Keratinocyte (primary cell): ENCODE data around the gene FAM43B. TPM values are rescaled to one million over a fixed set of nuclear protein-coding genes. Genes with fewer than 3 reads are reported as not detected.

ENCODE experiments used
- DNase-seq: peaks from one replicate; pipeline ENCODE4 v3.0.0-alpha.2; 2011; ENCODE audit warnings: low read depth, missing footprints, low spot score
- FAIRE-seq: peaks from 2 replicates; lab custom pipeline; 2011; peaks lifted over from hg19 to GRCh38; lab: Jason Lieb, UNC
- H2AFZ ChIP-seq: 2 replicates; pipeline ENCODE4 v1.6.0; 2012; ENCODE audit warnings: low read length, control low read depth, inconsistent platforms; ENCODE audit not compliant: control insufficient read depth
- H3K27ac ChIP-seq: 2 replicates; pipeline ENCODE4 v1.5.1; 2011; ENCODE audit warnings: low read length; ENCODE audit not compliant: control insufficient read depth, insufficient read depth
- H3K27me3 ChIP-seq: 3 replicates; pipeline ENCODE4 v1.6.0; 2011; ENCODE audit warnings: low read length; ENCODE audit not compliant: control insufficient read depth, insufficient read depth; ENCODE audit errors: extremely low read depth
- H3K36me3 ChIP-seq, 2 experiments: 2 replicates in 1 of 2; 3 replicates in 1 of 2; pipeline ENCODE4 v1.5.1; 2011; ENCODE audit warnings: low read length in 2 of 2, mild to moderate bottlenecking in 1 of 2; ENCODE audit not compliant: control insufficient read depth in 2 of 2, insufficient read depth in 2 of 2; ENCODE audit errors: extremely low read depth in 1 of 2
- H3K4me1 ChIP-seq: 3 replicates; pipeline ENCODE4 v1.5.1; 2011; ENCODE audit warnings: low read length; ENCODE audit not compliant: control insufficient read depth, insufficient read depth; ENCODE audit errors: extremely low read depth
- H3K4me2 ChIP-seq: 3 replicates; pipeline ENCODE4 v1.6.0; 2011; ENCODE audit warnings: low read depth, low read length; ENCODE audit not compliant: control insufficient read depth, insufficient read depth; ENCODE audit errors: extremely low read depth
- H3K4me3 ChIP-seq, 3 experiments: fragments of 200-600 bp in 1 of 3; sonication (generic) in 1 of 3; 2 replicates in 2 of 3; 3 replicates in 1 of 3; pipeline ENCODE4 v1.5.1; 2011 to 2016; ENCODE audit warnings: low read length in 3 of 3, mild to moderate bottlenecking in 3 of 3, control low read depth in 2 of 3, inconsistent platforms in 1 of 3, low read depth in 1 of 3, mixed read lengths in 1 of 3, mixed run types in 1 of 3, moderate library complexity in 1 of 3; ENCODE audit not compliant: control insufficient read depth in 2 of 3, insufficient read depth in 2 of 3; ENCODE audit errors: extremely low read depth in 1 of 3
- H3K79me2 ChIP-seq: 2 replicates; pipeline ENCODE4 v1.6.0; 2012; ENCODE audit warnings: low read length; ENCODE audit not compliant: control insufficient read depth, insufficient read depth
- H3K9ac ChIP-seq: 3 replicates; pipeline ENCODE4 v1.6.0; 2011; ENCODE audit warnings: low read length; ENCODE audit not compliant: control insufficient read depth, insufficient read depth; ENCODE audit errors: extremely low read depth
- H3K9me1 ChIP-seq: 3 replicates; pipeline ENCODE4 v1.6.0; 2011; ENCODE audit warnings: low read length; ENCODE audit not compliant: control insufficient read depth, insufficient read depth; ENCODE audit errors: extremely low read depth
- H3K9me3 ChIP-seq: 2 replicates; pipeline ENCODE4 v1.5.1; 2012; ENCODE audit warnings: low read depth, low read length; ENCODE audit not compliant: control insufficient read depth
- H4K20me1 ChIP-seq: 3 replicates; pipeline ENCODE4 v1.6.0; 2011; ENCODE audit warnings: low read length; ENCODE audit not compliant: control insufficient read depth, insufficient read depth; ENCODE audit errors: extremely low read depth
- CTCF ChIP-seq, 3 experiments: IDR thresholded peaks in 1 of 3; conservative IDR thresholded peaks in 1 of 3; optimal IDR thresholded peaks in 1 of 3; 2 replicates in 2 of 3; 3 replicates in 1 of 3; pipeline versions ENCODE3 to v1.5.1; 2011; ENCODE audit warnings: low read length in 3 of 3, mild to moderate bottlenecking in 3 of 3, moderate library complexity in 2 of 3, control low read depth in 1 of 3, inconsistent platforms in 1 of 3; ENCODE audit not compliant: insufficient read depth in 2 of 3; ENCODE audit errors: extremely low read depth in 1 of 3
- EZH2 ChIP-seq: IDR thresholded peaks from one replicate; pipeline ENCODE4 v1.6.1; 2012; ENCODE audit warnings: inconsistent platforms, mild to moderate bottlenecking, low read length, moderate library complexity
- dilution Hi-C: fragments of 300-500 bp; cut with MboI; formaldehyde crosslinking; loops from one replicate; pipeline ENCODE4 v1.7.0; 2020; ENCODE audit warnings: low sequenced_read_pairs; ENCODE audit not compliant: extremely low pct_ligation_motif_present
- polyA plus RNA-seq, 5 experiments: library from polyadenylated mRNA; depleted of rRNA in 3 of 5; stranded (reverse) in 3 of 5; stranded (forward) in 1 of 5; unstranded in 1 of 5; fragments of >200 nt; gene quantifications; 1 replicate in 1 of 5; 2 replicates in 3 of 5; 3 replicates in 1 of 5; pipeline versions ENCODE4 v1.2.1 to v1.2.3, GENCODE V29; 2011 to 2012; ENCODE audit warnings: missing spikeins in 2 of 5, low read depth in 1 of 5, low replicate concordance in 1 of 5

FAM43B gene
- polyA plus RNA-seq, 1 donor (not counting 4 experiments of a cell fraction or from before 2014, with no cell fraction given): not detected

GRCh38 chr1:20573987-20574386 lies 21.6 kb downstream of the FAM43B start:
- Histone ChIP-seq H3K27ac (no peak overlapping the region), H3K27me3 (peaks cover 10% of the 10 kb centered on the region), H3K4me1 (peaks cover 10% of the 10 kb centered on the region), H3K9ac (no peak overlapping the region), H3K4me3 (no peak overlapping the region), H3K36me3 (no peaks in the 10 kb centered on the region), H2AFZ (no peak overlapping the region), H3K79me2 (no peaks in the 10 kb centered on the region), H3K4me2 (no peak overlapping the region), H3K9me3 (no peaks in the 10 kb centered on the region), H4K20me1 (no peaks in the 10 kb centered on the region), H3K9me1 (no peaks in the 10 kb centered on the region)
- DNase-seq: no peak
- TF ChIP-seq CTCF (optimal IDR thresholded peaks at IDR 0.05 in 1 of 3, IDR thresholded peaks at IDR 0.05 in 1 of 3, conservative IDR thresholded peaks at IDR 0.05 in 1 of 3; ENCODE audit: extremely low read depth in 1 of 3, insufficient read depth in 2 of 3, low read length in 3 of 3) (no peak), EZH2 (no peak)
- no peak for FAIRE-seq
- dilution Hi-C loops: no loop called here

- H3K4me1 ChIP-seq: peaks cover 12% of the 10 kb centered on the region
- TF ChIP-seq EZH2 (no peak), CTCF (optimal IDR thresholded peaks at IDR 0.05 in 1 of 3, IDR thresholded peaks at IDR 0.05 in 1 of 3, conservative IDR thresholded peaks at IDR 0.05 in 1 of 3; ENCODE audit: extremely low read depth in 1 of 3, insufficient read depth in 2 of 3, low read length in 3 of 3) (peak; percentile 84 to 94 (median 88))
- H3K36me3 ChIP-seq: no peaks in the 10 kb centered on the region
- DNase-seq (no peak), FAIRE-seq (peak; percentile 64)
- H2AFZ ChIP-seq: no peak overlapping the region
- dilution Hi-C loops: no loop called here
- no peak overlapping the region for H3K4me3 ChIP-seq
- H3K79me2 ChIP-seq: no peaks in the 10 kb centered on the region
- H3K27me3 ChIP-seq: peaks cover 4% of the 10 kb centered on the region
- no peaks in the 10 kb centered on the region for H4K20me1 ChIP-seq
- no peaks in the 10 kb centered on the region for H3K9me3 ChIP-seq
- no peak overlapping the region for H3K27ac ChIP-seq
- H3K4me2 ChIP-seq: no peak overlapping the region
- H3K9me1 ChIP-seq: no peaks in the 10 kb centered on the region
- H3K9ac ChIP-seq: no peak overlapping the region
These were observed 22.5 kb downstream of the FAM43B start for GRCh38 chr1:20574686-20575540.
